HEK293 (cell line): Measurements from ENCODE around the gene METAP1D.

Experiments used
- BCL11B ChIP-seq: fragments of 450-650 bp; formaldehyde crosslinking; IDR thresholded peaks from 2 replicates; pipeline ENCODE4 v1.5.1; 2016; ENCODE audit warnings: low read depth, missing biosample characterization, missing genetic modification characterization
- CTCF ChIP-seq: fragments of 450-650 bp; formaldehyde crosslinking; IDR thresholded peaks from 2 replicates; pipeline ENCODE4 v1.5.1; 2016; ENCODE audit warnings: missing biosample characterization, missing genetic modification characterization
- MYNN ChIP-seq: fragments of 450-650 bp; formaldehyde crosslinking; IDR thresholded peaks from 2 replicates; pipeline ENCODE4 v1.5.1; 2016; ENCODE audit warnings: missing biosample characterization, missing genetic modification characterization, borderline replicate concordance
- REST ChIP-seq: fragments of 450-650 bp; formaldehyde crosslinking; IDR thresholded peaks from 2 replicates; pipeline ENCODE4 v1.5.1; 2016; ENCODE audit warnings: missing biosample characterization, missing genetic modification characterization
- TCF7L2 ChIP-seq: IDR thresholded peaks from 2 replicates; pipeline ENCODE4 v1.6.1; 2011; ENCODE audit warnings: low read depth, mild to moderate bottlenecking, inconsistent platforms, low read length, moderate library complexity, borderline replicate concordance
- TRIM28 ChIP-seq: IDR thresholded peaks from 2 replicates; pipeline ENCODE4 v1.6.1; 2011; ENCODE audit warnings: low read length, control low read depth, borderline replicate concordance
- ZBTB8A ChIP-seq: fragments of 450-650 bp; formaldehyde crosslinking; IDR thresholded peaks from 2 replicates; pipeline ENCODE4 v1.5.1; 2016; ENCODE audit warnings: missing biosample characterization, missing genetic modification characterization
- ZEB2 ChIP-seq: fragments of 450-650 bp; formaldehyde crosslinking; IDR thresholded peaks from 2 replicates; pipeline ENCODE4 v1.5.1; 2016; ENCODE audit warnings: missing biosample characterization, missing genetic modification characterization
- ZNF366 ChIP-seq: fragments of 450-650 bp; formaldehyde crosslinking; conservative IDR thresholded peaks from 2 replicates; pipeline ENCODE4 v1.5.1; 2016; ENCODE audit warnings: missing biosample characterization, missing genetic modification characterization

GRCh38 chr2:172074254-172074653, 74.5 kb downstream of the METAP1D start:
- TF ChIP-seq MYNN (tag by site-specific recombination), result no peak
- TF ChIP-seq BCL11B, result no peak
- TF ChIP-seq CTCF (tag by site-specific recombination), result no peak
- no peak for TF ChIP-seq ZEB2
- no peak for TF ChIP-seq TCF7L2
- TF ChIP-seq ZBTB8A, result no peak
- no peak for TF ChIP-seq TRIM28
- no peak for TF ChIP-seq ZNF366 (tag by site-specific recombination)
- no peak for TF ChIP-seq REST
